Daoy (cell line): ENCODE data around the gene SART1. TPM values are rescaled to one million over a fixed set of nuclear protein-coding genes. Genes with fewer than 3 reads are reported as not detected.

Source experiments
- DNase-seq: peaks from one replicate; pipeline ENCODE4 v3.0.0-alpha.2; 2015; ENCODE audit warnings: low read depth
- total RNA-seq: library from RNA; depleted of rRNA; stranded (reverse); fragments of >200 nt; shearing (Covaris generic); gene quantifications from 2 replicates; pipeline ENCODE4 v1.2.3, GENCODE V29; 2014

SART1 gene
- total RNA-seq, 1 experiment from 2014 or later = 84.6 TPM

GRCh38 chr11:65967329-65967934 lies 5.9 kb downstream of the SART1 start:
- DNase-seq = no peak

- no peak for DNase-seq
Measured at GRCh38 chr11:65968600-65969482, 7.3 kb downstream of the SART1 start.

GRCh38 chr11:65972116-65972515 lies 10.6 kb downstream of the SART1 start:
- no peak for DNase-seq

- peak; percentile 45 for DNase-seq
Measured at GRCh38 chr11:65973439-65974110, 12.0 kb downstream of the SART1 start.

GRCh38 chr11:65975771-65976170 lies 14.2 kb downstream of the SART1 start:
- no peak for DNase-seq

- DNase-seq = no peak
Measured at GRCh38 chr11:65976216-65977176, 15.0 kb downstream of the SART1 start.

GRCh38 chr11:65977621-65978390 lies 16.3 kb downstream of the SART1 start:
- no peak for DNase-seq

- DNase-seq = no peak
Measured at GRCh38 chr11:65978391-65979238, 17.1 kb downstream of the SART1 start.

- no peak for DNase-seq
Measured at GRCh38 chr11:65979261-65979759, 17.8 kb downstream of the SART1 start.

GRCh38 chr11:65981101-65981740 lies 19.7 kb downstream of the SART1 start:
- DNase-seq = no peak

GRCh38 chr11:65981972-65982823 lies 20.7 kb downstream of the SART1 start:
- no peak for DNase-seq

GRCh38 chr11:65982824-65983588 lies 21.5 kb downstream of the SART1 start:
- DNase-seq = no peak

- DNase-seq = no peak
Measured at GRCh38 chr11:65983589-65983987, 22.1 kb downstream of the SART1 start.

GRCh38 chr11:65987336-65987735 lies 25.8 kb downstream of the SART1 start:
- DNase-seq = no peak

- peak; percentile 92 for DNase-seq
Measured at GRCh38 chr11:65988791-65989592, 27.5 kb downstream of the SART1 start.

- DNase-seq = no peak
Measured at GRCh38 chr11:65992056-65992455, 30.5 kb downstream of the SART1 start.
